GM12874 (cell line): ENCODE data around the gene PRRC2A.

Experiments
- TF ChIP-seq, protein P1 (sequence below): IDR thresholded peaks from 2 replicates; pipeline ENCODE4 v1.5.1; 2011; ENCODE audit warnings: low read depth, mild to moderate bottlenecking, control low read depth, low read length, moderate library complexity; ENCODE audit not compliant: insufficient read depth

Gene PRRC2A

DNA sequence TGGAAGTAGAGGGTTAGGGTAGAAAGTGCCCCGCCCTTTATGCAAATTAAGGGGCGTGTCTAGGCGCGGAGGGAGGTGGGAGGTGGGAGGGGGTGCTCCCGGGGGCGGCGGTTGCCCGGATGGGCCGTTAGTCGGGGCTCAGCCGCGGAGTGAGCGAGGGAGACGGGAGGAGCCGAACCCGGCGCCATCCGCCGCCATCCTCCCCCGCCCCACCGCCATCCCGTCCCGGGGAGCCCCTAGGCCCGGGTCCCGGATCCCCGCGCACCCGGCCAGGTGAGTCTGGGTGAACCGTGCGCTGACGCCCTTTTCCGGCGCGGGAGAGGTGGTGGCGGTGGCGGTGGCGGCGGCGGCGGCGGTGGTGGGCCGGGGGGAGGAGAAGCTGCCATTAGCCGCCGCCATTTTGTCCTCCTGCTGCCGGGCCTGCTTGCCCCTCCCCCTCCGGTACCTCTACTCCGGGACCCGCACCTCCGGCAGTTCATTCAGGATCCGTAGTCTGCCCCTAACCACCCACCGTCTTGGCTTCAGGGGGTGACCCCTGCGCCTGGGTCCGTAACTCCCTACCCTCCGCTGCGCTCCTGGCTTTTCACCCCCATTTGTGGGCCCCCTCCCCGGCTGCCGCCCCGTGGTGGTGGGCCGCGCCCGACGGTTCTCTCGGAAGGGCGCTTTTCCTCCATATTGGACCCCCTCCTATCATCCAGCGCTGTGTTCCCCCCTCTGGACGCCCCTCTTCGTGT is at the start of gene PRRC2A:
TSS of gene PRRC2A (plus strand) at position 130 of the 734 bp plus-strand sequence. CDS start 2,075 bp downstream, outside the sequence.
- TF ChIP-seq, protein P1, sequence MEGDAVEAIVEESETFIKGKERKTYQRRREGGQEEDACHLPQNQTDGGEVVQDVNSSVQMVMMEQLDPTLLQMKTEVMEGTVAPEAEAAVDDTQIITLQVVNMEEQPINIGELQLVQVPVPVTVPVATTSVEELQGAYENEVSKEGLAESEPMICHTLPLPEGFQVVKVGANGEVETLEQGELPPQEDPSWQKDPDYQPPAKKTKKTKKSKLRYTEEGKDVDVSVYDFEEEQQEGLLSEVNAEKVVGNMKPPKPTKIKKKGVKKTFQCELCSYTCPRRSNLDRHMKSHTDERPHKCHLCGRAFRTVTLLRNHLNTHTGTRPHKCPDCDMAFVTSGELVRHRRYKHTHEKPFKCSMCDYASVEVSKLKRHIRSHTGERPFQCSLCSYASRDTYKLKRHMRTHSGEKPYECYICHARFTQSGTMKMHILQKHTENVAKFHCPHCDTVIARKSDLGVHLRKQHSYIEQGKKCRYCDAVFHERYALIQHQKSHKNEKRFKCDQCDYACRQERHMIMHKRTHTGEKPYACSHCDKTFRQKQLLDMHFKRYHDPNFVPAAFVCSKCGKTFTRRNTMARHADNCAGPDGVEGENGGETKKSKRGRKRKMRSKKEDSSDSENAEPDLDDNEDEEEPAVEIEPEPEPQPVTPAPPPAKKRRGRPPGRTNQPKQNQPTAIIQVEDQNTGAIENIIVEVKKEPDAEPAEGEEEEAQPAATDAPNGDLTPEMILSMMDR: no peak

DNA sequence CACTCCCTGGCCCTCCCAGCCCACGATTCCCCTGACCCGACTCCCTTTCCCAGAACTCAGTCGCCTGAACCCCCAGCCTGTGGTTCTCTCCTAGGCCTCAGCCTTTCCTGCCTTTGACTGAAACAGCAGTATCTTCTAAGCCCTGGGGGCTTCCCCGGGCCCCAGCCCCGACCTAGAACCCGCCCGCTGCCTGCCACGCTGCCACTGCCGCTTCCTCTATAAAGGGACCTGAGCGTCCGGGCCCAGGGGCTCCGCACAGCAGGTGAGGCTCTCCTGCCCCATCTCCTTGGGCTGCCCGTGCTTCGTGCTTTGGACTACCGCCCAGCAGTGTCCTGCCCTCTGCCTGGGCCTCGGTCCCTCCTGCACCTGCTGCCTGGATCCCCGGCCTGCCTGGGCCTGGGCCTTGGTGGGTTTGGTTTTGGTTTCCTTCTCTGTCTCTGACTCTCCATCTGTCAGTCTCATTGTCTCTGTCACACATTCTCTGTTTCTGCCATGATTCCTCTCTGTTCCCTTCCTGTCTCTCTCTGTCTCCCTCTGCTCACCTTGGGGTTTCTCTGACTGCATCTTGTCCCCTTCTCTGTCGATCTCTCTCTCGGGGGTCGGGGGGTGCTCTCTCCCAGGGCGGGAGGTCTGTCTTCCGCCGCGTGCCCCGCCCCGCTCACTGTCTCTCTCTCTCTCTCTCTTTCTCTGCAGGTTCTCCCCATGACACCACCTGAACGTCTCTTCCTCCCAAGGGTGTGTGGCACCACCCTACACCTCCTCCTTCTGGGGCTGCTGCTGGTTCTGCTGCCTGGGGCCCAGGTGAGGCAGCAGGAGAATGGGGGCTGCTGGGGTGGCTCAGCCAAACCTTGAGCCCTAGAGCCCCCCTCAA is 48.2 kb upstream of the PRRC2A start, which contains the start of gene LTA:
TSS of gene LTA (plus strand) at position 249 of the 871 bp plus-strand sequence. CDS start at position 703, 454 bp downstream.
- TF ChIP-seq, protein P1: no peak

DNA sequence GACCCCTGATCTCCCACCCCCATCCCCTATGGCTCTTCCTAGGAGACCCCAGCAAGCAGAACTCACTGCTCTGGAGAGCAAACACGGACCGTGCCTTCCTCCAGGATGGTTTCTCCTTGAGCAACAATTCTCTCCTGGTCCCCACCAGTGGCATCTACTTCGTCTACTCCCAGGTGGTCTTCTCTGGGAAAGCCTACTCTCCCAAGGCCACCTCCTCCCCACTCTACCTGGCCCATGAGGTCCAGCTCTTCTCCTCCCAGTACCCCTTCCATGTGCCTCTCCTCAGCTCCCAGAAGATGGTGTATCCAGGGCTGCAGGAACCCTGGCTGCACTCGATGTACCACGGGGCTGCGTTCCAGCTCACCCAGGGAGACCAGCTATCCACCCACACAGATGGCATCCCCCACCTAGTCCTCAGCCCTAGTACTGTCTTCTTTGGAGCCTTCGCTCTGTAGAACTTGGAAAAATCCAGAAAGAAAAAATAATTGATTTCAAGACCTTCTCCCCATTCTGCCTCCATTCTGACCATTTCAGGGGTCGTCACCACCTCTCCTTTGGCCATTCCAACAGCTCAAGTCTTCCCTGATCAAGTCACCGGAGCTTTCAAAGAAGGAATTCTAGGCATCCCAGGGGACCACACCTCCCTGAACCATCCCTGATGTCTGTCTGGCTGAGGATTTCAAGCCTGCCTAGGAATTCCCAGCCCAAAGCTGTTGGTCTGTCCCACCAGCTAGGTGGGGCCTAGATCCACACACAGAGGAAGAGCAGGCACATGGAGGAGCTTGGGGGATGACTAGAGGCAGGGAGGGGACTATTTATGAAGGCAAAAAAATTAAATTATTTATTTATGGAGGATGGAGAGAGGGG is 47.0 kb upstream of the PRRC2A start:
- TF ChIP-seq, protein P1: no peak

DNA sequence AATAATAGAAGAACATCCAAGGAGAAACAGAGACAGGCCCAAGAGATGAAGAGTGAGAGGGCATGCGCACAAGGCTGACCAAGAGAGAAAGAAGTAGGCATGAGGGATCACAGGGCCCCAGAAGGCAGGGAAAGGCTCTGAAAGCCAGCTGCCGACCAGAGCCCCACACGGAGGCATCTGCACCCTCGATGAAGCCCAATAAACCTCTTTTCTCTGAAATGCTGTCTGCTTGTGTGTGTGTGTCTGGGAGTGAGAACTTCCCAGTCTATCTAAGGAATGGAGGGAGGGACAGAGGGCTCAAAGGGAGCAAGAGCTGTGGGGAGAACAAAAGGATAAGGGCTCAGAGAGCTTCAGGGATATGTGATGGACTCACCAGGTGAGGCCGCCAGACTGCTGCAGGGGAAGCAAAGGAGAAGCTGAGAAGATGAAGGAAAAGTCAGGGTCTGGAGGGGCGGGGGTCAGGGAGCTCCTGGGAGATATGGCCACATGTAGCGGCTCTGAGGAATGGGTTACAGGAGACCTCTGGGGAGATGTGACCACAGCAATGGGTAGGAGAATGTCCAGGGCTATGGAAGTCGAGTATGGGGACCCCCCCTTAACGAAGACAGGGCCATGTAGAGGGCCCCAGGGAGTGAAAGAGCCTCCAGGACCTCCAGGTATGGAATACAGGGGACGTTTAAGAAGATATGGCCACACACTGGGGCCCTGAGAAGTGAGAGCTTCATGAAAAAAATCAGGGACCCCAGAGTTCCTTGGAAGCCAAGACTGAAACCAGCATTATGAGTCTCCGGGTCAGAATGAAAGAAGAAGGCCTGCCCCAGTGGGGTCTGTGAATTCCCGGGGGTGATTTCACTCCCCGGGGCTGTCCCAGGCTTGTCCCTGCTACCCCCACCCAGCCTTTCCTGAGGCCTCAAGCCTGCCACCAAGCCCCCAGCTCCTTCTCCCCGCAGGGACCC is 46.1 kb upstream of the PRRC2A start:
- TF ChIP-seq, protein P1: 0 out of 2 replicates have a peak, but pooled peaks have one; percentile 11

DNA sequence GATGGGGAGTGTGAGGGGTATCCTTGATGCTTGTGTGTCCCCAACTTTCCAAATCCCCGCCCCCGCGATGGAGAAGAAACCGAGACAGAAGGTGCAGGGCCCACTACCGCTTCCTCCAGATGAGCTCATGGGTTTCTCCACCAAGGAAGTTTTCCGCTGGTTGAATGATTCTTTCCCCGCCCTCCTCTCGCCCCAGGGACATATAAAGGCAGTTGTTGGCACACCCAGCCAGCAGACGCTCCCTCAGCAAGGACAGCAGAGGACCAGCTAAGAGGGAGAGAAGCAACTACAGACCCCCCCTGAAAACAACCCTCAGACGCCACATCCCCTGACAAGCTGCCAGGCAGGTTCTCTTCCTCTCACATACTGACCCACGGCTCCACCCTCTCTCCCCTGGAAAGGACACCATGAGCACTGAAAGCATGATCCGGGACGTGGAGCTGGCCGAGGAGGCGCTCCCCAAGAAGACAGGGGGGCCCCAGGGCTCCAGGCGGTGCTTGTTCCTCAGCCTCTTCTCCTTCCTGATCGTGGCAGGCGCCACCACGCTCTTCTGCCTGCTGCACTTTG is 45.1 kb upstream of the PRRC2A start, which contains the start of gene TNF:
TSS of gene TNF (plus strand) at position 231 of the 567 bp plus-strand sequence. CDS start at position 408, 177 bp downstream.
- TF ChIP-seq, protein P1: no peak
